ENCODE results near the gene EYA3.

Gene EYA3

DNA sequence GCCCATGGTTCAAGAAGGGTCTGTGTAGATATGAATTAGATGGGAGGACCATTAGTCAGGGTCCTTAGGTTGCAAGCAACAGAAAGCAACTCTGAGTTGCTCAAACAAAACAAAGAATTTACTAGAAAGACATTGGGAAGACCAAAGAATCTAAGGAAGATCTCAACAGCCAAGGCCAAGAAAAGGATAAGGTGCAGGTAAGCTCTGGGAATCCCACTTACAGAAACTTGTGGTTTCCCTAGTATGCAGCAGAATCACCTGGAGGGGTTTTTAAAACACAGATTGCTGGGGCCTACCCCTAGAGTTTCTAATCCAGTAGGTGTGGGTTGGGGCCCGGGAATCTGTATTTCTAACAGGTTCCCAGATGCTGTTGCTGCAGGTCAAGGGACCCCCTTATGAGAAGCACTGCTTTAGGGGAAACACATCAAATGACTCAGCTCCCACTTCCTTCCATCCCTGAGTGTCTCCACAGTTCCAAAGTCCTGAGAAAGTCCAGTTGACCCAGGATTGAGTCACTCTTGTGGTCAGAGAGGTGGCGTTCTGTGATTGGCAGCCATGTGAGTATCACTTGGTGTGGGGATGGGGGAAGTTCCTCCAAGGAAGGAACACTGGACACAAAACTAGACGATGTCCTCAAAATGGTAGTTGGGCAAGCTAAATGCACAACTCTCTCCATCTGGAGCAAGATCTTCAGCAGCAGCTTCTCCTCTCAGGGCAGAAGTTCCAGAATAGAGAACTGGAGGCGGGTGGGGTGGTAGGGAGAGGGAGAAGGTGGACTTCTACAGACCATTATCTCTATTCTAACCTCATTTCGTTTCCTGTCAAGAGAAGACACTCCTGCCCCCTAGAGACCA is 24.2 kb upstream of the EYA3 start:
- DNase-seq = no peak

DNA sequence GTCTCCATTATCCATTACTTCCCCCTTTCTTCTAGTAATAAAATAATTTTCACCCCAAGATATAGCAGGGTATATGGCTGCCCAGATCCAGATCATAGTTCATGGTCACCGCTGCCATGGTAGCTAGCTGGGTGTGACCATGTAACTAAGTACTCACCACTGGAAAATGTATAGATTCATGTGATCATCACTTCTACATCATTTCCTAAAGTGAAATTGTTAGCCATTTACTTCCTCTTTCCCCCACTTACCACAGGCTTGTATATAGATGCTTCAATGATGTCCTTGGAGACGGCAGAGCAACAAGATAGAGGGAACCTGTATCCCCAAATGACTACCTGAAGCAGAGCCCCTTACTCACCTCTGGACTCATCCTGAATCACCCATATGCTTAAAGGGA is 22.7 kb upstream of the EYA3 start:
- no peak for DNase-seq

- DNase-seq = no peak
Observed at GRCh38 chr1:28110555-28110954, 22.1 kb upstream of the EYA3 start.

DNA sequence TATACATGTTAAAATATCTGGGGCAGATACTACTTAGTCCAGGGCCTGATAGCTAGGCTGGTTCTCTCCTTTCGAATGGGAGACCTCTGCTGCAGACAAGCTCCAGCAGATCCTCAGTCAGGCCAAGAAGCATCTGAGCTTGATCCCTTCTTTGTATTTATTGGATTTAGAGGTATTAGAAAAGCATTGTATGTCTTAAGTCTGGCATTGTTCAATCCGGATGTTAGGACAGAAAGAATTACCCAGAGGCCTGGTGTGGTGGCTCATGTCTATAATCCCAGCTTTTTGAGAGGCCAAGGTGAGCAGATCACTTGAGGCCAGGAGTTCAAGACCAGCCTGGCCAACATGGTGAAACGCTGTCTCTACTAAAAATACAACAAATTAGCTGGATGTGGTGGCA is 21.2 kb upstream of the EYA3 start:
- DNase-seq = no peak

DNA sequence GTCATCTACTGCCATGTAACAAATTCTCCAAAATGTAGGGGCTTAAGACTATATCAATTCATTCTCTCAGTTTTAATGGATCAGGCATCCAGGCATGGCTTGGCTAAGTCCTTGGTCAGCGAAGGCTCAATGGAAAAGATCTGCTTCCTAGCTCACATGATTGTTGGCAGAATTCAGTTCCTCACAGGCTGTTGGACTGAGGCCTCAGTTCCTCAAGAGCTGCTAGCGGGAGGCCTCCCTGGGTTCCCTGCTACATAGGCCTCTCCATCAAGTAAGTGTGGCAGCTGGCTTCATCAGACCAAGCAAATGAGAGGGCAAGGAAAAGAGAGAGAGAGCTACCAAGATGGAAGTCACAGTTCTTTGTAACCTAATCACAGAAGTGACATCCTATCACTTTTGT is 19.6 kb upstream of the EYA3 start:
- DNase-seq = no peak

DNA sequence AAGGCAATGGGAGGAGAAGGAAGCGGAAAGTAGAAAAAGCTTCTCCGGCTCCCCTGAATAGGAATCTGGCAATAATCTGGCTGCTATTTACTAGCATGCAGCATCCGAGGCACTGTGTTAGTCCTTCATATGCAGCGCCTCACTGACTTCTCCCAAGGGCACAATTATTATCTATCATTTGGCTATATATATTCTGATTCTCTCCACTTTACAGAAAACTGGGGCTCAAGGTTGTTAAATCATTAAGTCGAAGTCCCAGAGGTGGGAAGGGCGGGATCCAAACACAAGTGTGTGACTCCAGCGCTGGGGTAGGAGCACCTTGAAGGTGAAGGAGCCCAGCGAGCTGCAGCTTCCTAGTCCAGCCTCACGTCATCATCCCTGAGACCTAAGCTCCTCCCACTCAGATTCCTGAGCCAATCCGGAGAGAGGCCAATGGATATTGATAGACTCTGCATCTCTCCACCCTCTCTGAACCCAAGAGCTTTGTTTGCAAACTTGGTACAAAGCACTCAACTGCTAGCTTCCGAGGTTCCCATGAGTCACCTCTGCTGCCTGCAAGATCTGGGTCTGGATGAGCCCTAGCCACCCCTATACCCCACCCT is 16.6 kb upstream of the EYA3 start:
- DNase-seq = peak; percentile 90

GRCh38 chr1:28102189-28102588 is 13.8 kb upstream of the EYA3 start:
- DNase-seq = no peak

DNA sequence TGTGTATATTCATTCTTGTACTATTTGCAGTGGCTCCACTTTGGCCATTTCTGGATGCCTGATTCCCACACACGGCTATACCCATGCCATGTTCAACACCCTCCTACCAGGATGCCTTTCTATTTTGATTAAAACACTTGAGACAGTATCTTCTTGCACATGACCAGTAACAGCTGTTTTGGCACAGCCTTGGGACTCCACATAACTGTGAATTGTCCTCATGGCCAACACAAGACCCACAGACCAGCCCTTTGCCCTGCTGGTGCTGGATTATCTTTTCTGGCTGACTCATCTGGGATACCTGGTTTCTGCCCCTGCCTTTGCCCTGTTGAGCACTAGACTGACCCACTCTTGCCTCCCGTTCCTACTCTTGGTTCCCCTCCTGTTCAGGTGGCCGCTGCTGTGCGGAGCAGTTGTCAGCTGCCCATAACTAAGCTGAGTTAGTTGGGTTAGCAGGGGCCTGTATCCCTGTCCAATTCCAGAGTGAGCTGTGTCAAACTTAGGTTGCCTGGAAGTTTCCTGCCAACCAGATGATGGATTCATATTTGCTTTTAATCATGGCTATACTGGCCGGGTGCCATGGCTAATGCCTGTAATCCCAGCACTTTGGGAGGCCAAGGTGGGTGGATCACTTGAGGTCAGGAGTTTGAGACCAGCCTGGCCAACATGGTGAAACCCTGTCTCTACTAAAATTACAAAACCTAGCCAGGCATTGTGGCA is 10.8 kb upstream of the EYA3 start:
- DNase-seq = no peak

DNA sequence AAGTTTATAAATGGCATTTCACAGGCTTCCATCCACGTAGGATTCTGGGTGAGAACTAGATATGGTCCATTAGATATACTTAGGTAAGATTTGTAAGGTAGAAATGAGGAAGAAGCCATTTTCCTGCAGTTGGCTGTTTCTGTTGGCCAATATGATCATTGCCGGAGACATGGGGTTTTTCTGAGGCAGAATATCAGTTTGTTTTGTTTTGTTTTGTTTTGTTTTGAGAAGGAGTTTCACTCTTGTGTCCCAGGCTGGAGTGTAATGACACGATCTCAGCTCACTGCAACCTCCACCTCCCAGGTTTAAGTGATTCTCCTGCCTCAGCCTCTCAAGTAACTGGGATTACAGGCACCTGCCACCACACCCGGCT is 8.7 kb upstream of the EYA3 start:
- DNase-seq = no peak

DNA sequence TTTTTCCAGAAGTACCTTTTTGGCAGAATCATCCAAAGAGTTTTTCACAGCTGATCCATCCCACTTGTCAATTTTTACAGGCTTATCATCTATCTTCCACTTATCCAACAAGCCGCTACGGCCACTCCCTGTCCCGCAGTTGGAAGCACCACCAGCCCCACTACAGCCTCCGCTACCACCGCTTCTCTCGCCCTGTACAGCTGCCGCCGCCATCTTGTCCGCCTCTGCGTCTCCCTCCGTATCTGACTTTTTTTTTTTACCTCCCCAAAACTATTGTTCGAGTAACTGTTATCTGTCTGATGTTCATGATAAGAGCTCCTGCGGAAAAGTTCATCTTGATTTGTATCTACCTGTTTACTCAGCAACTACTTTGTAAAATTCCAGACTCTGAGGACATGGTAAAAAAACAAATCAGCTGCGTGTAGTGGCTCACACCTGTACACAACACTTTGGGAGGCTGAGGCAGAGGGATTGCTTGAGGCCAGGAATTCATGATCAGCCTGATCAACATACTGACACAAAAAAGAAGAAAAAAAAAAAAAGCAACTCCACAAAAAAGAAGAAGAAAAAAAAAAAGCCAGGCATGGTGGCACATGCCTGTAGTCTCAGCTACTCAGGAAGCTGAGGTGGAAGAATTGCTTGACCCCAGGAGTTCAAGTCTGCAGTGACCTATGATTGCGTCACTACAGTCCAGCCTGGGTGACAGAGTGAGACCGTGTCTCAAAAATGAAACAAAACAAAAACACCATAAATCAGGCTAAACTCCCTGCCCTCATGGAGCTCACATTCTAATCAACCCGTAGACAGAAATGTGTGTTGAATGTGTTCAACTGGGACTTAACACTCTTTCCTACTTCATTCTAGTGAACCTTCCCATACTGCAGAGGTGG is 8.0 kb upstream of the EYA3 start:
- no peak for DNase-seq

DNA sequence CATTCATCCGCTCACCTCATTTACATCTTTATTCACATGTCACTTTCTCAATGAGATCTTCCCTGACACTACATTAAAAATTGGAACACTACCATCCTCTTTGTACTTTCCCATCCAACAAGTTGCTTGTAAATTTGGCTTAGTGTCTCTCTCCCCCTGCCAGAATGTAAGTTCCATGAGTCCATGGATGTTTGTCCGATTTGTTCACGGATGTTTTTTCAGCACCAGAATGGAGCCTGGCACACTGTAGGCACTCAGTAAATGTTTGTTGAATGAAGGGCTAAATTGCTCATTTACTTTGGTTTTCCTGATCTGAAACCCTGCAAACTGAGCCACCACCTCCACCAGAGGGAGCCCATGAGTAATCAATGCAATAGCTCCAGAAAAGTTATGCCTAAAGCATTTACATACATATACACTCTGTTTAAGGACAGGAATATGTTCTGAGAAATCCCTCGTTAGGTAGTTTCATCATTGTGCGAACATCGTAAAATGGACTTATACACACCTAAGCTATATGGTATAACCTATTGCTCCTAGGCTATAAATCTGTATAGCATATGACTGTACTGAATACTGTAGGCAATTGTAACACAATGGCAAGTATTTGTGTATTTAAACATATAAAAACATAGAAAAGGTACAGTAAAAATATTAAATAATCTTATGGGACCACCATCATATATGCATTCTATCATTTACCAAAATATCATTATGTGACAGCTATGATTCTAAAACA is 2.8 kb upstream of the EYA3 start:
- DNase-seq = no peak

DNA sequence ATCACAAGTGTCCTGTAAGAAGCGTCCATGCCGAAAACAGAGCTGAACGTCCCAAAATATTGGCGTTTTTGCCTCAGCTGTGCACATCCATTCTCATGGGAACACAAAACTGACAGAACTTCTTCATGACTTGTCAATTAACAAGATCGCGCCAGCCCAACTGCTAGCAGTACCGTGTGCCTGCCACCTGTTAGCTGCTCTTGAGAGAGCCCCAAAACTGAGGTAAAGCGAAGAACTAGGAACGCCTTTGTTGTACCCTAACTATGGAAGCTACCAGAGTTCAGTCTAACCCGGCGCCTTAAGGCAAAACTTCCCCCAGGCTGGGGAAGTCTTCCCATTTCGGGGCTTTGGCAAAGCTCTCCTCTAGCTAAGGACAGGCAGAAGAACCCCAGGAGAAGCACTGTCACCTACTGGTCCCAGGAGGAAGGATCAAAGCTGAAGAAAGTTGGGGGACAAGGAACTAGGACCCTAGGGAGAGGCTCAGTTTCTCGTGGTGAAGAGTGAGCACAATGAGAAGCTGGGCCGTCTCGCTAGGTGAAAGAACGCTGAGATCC is 719 bp downstream of the EYA3 start:
- DNase-seq = no peak

- no peak for DNase-seq
Observed at GRCh38 chr1:28086651-28087050, 1.8 kb downstream of the EYA3 start.

GRCh38 chr1:28085129-28085528 is 3.3 kb downstream of the EYA3 start:
- no peak for DNase-seq

GRCh38 chr1:28083876-28084275 is 4.5 kb downstream of the EYA3 start:
- DNase-seq = no peak

- DNase-seq = no peak
Observed at GRCh38 chr1:28078680-28079626, 9.5 kb downstream of the EYA3 start.

DNA sequence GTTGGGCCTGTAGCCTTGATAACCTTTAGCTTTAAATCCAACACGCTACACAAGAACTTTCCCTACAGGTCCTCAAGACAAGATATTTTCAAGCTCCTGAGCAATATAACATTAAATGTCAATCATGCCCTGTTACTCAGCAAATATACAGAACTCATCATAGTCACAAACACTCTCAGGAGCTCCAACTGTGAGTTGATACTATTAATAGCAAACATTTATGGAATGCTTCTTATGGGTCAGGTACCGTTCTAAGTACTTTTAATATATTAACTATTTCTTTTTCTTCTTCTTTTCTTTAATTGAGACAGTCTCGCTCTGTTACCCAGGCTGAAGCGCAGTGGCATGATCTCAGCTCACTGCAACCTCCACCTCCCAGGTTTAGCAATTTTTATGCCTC is 10.1 kb downstream of the EYA3 start:
- no peak for DNase-seq

DNA sequence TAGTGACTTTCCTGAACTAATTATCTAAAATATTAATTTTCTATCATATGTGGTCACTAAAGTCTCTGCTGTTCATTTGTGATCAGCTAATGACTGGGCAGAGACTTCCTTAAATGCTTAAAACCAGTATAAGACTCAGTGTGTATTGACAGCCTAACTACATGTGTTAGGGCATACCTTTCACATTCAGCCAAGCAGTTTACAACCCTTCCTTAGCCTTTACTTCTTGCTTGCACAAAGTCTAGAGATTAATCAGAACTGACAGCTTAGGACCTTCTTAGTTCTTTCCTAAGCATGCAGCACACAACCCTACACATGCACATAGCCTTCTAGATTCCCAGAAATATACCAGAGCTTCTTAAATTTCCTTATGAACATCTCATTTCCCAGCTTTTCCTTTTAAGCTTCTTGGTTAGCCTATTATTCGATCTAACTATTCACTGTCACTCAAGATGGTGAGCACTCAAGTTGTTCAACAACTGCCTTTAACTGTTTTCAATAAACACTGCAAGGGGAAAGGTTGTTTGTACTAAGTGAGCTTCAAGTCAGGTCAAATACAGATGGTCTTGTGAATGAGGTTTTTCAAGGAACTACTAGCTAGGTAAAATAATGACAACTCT is 13.4 kb downstream of the EYA3 start:
- no peak for DNase-seq

DNA sequence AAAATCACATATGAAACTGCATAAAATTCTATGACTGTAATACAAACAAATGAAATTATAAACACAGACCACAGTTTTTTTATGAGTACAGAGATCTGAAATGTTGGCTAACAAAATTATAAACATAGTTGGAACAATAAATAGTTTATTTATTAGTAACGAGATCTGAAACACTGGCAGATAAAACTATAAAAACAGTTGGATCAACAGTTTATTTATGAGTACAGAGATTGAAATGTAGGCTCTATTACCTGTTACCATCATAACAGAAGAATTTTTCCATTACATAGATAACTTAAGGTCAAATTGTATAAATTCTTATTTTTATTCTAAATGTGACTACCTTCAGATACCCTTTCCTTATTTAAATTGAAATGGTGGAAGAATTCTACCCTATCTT is 14.5 kb downstream of the EYA3 start:
- DNase-seq = no peak

GRCh38 chr1:28071813-28072212 is 16.6 kb downstream of the EYA3 start:
- DNase-seq = no peak
